ENCODE results near the gene LSM7.

GRCh38 chr19:2362970-2363300 is 34.5 kb upstream of the LSM7 start:
- TF ChIP-seq CTCF (IDR thresholded peaks at IDR 0.05) (no peak), POLR2A (IDR thresholded peaks at IDR 0.05) (no peak)
